Left lung (tissue), 10 donors: ENCODE results near the gene PHYHIPL. TPM values are rescaled to one million over a fixed set of nuclear protein-coding genes. Genes with fewer than 3 reads are reported as not detected.
"Not testable (repeated sequence)": the region's sequence is repeated elsewhere in the genome, so short reads cannot be mapped to it uniquely, and the experiment has no call there.

Source experiments
- ATAC-seq: fragments of 200-7000 bp; cut with Tn5 transposase; one replicate; pipeline ENCODE4 v1.9.1; 2020; ENCODE audit warnings: moderate library complexity
- DNase-seq, 4 donors: peaks; one replicate each; pipeline ENCODE4 v3.0.0-alpha.2; 2013 to 2020
- H3K27ac ChIP-seq, 2 donors: fragments of 200-600 bp; sonication (generic) in 1 of 2; one replicate each; pipeline versions ENCODE4 v1.5.0 to v1.8.0; 2020 to 2021
- H3K27me3 ChIP-seq, 2 donors: fragments of 200-600 bp; sonication (generic) in 1 of 2; one replicate each; pipeline versions ENCODE4 v1.5.0 to v1.8.0; 2020 to 2021
- H3K36me3 ChIP-seq, 2 donors: fragments of 200-600 bp; sonication (generic) in 1 of 2; one replicate each; pipeline versions ENCODE4 v1.5.0 to v1.8.0; 2020 to 2021
- H3K4me1 ChIP-seq, 2 donors: fragments of 200-600 bp; one replicate each; pipeline ENCODE4 v1.8.0; 2021
- H3K4me3 ChIP-seq, 2 donors: fragments of 200-600 bp; sonication (generic) in 1 of 2; one replicate each; pipeline versions ENCODE4 v1.5.0 to v1.8.0; 2020 to 2021; ENCODE audit warnings: mild to moderate bottlenecking in 1 of 2
- H3K9me3 ChIP-seq, 2 donors: fragments of 200-600 bp; sonication (generic) in 1 of 2; one replicate each; pipeline versions ENCODE4 v1.5.0 to v1.8.0; 2020 to 2021
- intact Hi-C, 2 donors: fragments of 100-400 bp; cut with DNase I; formaldehyde crosslinking; loops; one replicate each; pipeline versions ENCODE4 v1.11.2 to v1.14.2; 2022
- polyA plus RNA-seq, 6 donors: library from polyadenylated mRNA; unstranded; fragments of 120-200 nt; gene quantifications; one replicate each; pipeline ENCODE4 v1.2.1, GENCODE V29; 2013; ENCODE audit not compliant: insufficient read length in 6 of 6
- total RNA-seq, 2 donors: library from RNA; stranded (reverse); fragmentation: NEBNext Ultra II Directional; extraction: Animal tissue kit (Norgen Biotek cat#: 25700); gene quantifications; one replicate each; pipeline ENCODE4 v1.2.1, GENCODE V29; 2021
- TF ChIP-seq, protein P1 (sequence below), 2 donors: fragments of 200-600 bp; sonication (generic) in 1 of 2; IDR thresholded peaks; one replicate each; pipeline versions ENCODE4 v1.5.0 to v1.8.0; 2021; ENCODE audit warnings: antibody characterized with exemption in 2 of 2
- donor health status: DM: no; HTN: yes; CAD: no.
- donor health status: DM: no; HTN: no; CAD: no.

Gene PHYHIPL
- total and polyA plus RNA-seq, 8 donors = 0.50 to 1.1 (median 0.68) TPM; not detected in 2

DNA sequence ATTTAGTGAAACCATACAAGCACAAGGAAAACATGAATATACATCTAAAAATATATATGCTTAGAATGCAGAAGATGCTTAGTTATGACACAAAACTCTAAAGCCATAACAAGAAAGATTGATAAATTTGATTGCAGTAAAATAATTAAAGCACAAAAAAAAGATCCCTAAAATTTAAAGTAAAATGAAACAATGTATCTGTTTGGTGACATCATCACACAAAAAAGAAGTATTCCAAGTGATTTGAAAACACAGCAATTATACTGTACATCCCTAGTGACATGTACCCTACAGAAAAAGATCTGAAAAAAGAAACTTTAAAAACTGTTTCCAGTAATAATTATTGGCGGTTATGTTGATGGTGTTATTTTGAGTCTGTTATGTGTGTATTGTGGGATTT is 37.7 kb downstream of the PHYHIPL start:
- no peaks in the 10 kb centered on the region for H3K27me3 ChIP-seq
- no peaks in the 10 kb centered on the region for H3K4me1 ChIP-seq
- TF ChIP-seq, protein P1, sequence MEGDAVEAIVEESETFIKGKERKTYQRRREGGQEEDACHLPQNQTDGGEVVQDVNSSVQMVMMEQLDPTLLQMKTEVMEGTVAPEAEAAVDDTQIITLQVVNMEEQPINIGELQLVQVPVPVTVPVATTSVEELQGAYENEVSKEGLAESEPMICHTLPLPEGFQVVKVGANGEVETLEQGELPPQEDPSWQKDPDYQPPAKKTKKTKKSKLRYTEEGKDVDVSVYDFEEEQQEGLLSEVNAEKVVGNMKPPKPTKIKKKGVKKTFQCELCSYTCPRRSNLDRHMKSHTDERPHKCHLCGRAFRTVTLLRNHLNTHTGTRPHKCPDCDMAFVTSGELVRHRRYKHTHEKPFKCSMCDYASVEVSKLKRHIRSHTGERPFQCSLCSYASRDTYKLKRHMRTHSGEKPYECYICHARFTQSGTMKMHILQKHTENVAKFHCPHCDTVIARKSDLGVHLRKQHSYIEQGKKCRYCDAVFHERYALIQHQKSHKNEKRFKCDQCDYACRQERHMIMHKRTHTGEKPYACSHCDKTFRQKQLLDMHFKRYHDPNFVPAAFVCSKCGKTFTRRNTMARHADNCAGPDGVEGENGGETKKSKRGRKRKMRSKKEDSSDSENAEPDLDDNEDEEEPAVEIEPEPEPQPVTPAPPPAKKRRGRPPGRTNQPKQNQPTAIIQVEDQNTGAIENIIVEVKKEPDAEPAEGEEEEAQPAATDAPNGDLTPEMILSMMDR (IDR thresholded peaks at IDR 0.05) = no peak
- H3K27ac ChIP-seq = no peak overlapping the region
- H3K9me3 ChIP-seq = no peaks in the 10 kb centered on the region
- intact Hi-C loops = no loop called here
- no peak for ATAC-seq
- H3K4me3 ChIP-seq = no peak overlapping the region
- DNase-seq = no peak
- H3K36me3 ChIP-seq = no peaks in the 10 kb centered on the region

DNA sequence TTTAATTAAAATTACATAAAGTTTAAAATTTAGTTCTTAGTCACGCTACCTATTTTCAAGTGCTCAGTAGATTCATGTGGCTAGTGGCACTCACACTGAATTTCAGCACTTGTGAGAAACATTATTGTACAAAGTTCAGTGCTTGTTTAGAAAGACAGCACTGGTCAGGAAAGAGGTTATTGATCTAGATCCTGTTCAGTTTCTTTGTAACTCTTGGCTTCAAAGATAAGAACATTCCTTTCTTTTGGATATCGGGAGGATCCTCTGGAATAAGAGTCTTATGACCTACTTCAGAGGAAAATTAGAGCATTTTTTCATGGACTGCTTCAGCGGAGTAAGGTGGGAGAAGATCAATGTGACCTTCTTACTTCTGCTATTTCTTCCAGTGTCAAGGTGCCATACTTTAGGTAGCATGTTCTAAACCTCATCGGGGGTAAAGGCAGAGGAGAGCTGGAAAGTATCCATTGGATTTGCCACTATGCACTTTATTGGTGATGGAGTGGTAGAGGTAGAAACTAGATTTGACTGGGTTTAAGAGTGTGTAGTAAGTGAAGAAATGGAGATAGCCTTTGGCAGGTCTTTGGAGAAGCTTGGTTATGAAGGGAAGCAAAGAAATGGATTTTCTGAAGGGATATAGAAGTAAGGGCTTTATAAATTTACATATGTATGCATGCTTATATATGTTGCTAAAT is 39.9 kb downstream of the PHYHIPL start:
- DNase-seq (no peak), ATAC-seq (no peak)
- intact Hi-C loops = no loop called here
- no peaks in the 10 kb centered on the region for H3K9me3 ChIP-seq
- H3K27ac ChIP-seq = no peak overlapping the region
- H3K36me3 ChIP-seq = no peaks in the 10 kb centered on the region
- no peaks in the 10 kb centered on the region for H3K27me3 ChIP-seq
- no peak overlapping the region for H3K4me3 ChIP-seq
- TF ChIP-seq, protein P1 (IDR thresholded peaks at IDR 0.05) = no peak
- H3K4me1 ChIP-seq = no peaks in the 10 kb centered on the region

DNA sequence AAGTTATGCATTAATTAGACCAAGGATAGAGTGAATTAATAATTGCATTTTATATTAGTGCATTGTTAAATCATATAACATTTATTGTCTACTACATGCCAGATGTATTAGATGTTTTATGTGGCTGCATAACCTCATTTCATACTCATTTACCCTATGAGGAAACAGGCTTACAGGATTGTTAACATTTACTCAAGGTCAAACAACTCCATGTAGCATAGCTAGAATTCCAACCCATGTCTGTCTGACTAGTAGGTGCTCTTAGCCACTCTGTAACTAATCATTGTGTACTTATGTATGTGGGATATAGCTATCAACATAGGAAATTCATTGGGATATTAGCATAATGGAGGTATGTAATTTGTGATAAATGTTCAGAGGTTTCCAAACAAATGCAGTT is 46.3 kb downstream of the PHYHIPL start:
- no peak for DNase-seq
- ATAC-seq = peak; percentile 74
- Histone ChIP-seq H3K36me3 (no peaks in the 10 kb centered on the region), H3K27me3 (no peaks in the 10 kb centered on the region), H3K9me3 (no peaks in the 10 kb centered on the region), H3K4me3 (no peak overlapping the region), H3K4me1 (no peaks in the 10 kb centered on the region), H3K27ac (no peak overlapping the region)
- intact Hi-C loops = no loop called here
- TF ChIP-seq, protein P1 (IDR thresholded peaks at IDR 0.05) = no peak

DNA sequence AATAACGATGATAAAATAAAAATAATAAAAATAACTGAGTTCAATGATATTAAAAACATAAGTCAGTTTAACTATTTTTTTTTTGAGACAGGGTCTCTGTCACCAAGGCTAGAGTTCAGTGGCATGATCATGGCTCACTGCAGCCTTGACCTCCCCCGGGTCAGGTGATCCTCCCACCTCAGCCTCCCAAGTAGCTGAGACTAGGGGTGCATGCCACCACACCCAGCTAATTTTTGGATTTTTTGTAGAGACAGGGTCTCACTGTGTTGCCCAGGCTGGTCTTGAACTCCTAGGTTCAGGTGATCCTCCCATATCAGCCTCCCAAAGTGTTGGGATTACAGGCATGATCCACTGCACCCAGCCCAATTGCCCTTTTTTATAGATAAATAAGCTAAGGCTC is 47.2 kb downstream of the PHYHIPL start:
- intact Hi-C loops, H3K27ac ChIP-seq, H3K4me3 ChIP-seq, ATAC-seq, H3K9me3 ChIP-seq, H3K4me1 ChIP-seq, H3K36me3 ChIP-seq, H3K27me3 ChIP-seq, DNase-seq: not testable (repeated sequence)

DNA sequence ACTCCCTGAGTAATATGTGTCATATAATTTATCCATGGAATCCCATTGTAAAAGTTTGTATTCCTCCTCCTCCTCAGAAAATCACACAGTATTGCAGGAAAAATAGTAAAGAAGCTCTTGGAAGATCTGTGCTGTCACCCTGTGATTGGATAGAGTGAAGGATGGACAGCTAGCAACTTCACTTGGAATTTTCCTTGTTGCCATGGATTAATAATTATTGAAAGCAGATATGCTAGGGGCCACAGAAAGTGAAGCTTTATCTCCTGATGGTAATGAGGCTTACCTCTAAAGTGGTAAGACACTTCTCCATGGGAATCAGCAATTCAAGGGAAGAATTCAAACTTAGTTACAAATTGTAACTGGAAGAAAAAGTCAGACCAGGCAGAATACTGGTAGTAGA is 48.8 kb downstream of the PHYHIPL start:
- intact Hi-C loops = no loop called here

More for the DNA sequence above, 48.8 kb downstream of the PHYHIPL start:
- ATAC-seq (no peak), DNase-seq (no peak)
- no peak overlapping the region for H3K4me3 ChIP-seq
- H3K27me3 ChIP-seq = no peaks in the 10 kb centered on the region
- H3K4me1 ChIP-seq = no peaks in the 10 kb centered on the region
- no peak overlapping the region for H3K27ac ChIP-seq
- TF ChIP-seq, protein P1 (IDR thresholded peaks at IDR 0.05) = no peak
- H3K36me3 ChIP-seq = no peaks in the 10 kb centered on the region
- H3K9me3 ChIP-seq = no peaks in the 10 kb centered on the region
